ENCODE measurements around the gene COX15. TPM values are rescaled to one million over a fixed set of nuclear protein-coding genes. Genes with fewer than 3 reads are reported as not detected.

Gene COX15
- total RNA-seq (2022) (35.3 and 41.0 TPM in 2 replicates), Bru-seq, nascent RNA (percentile 81 among the genes with signal in this experiment), BruChase-seq, experiment 1, labeled RNA remaining after a 6-hour chase (percentile 98 among the genes with signal in this experiment), BruChase-seq, experiment 2, labeled RNA remaining after a 2-hour chase (percentile 94 among the genes with signal in this experiment)
- long read RNA-seq, transcript COX15-201 (9 exons, 2,356 nt) = major isoform, 25 of 58 reads
- long read RNA-seq, partial matches to known transcripts = 3 of 58 reads
- long read RNA-seq, other reads (novel, unspliced or antisense) = 29 of 58 reads

- H3K27me3 Mint-ChIP-seq (ENCODE audit: unreplicated experiment) = no peaks in the 10 kb centered on the region
- CTCF ChIA-PET = interaction anchor here (0.6 to 1.1 kb wide), 4 partner anchors 12 to 113 kb away, joined by 3 to 5 read pairs (median 4); no protein-coding TSS in a partner anchor
- TF ChIP-seq CTCF (IDR thresholded peaks at IDR 0.05; ENCODE audit: unreplicated experiment) = peak; percentile 37
- no peaks in the 10 kb centered on the region for H3K9me3 Mint-ChIP-seq (ENCODE audit: low read depth, unreplicated experiment)
- peaks cover 16% of the 10 kb centered on the region for H3K4me1 Mint-ChIP-seq (ENCODE audit: low read depth, unreplicated experiment)
- peaks cover 36% of the 10 kb centered on the region for H3K36me3 Mint-ChIP-seq (ENCODE audit: insufficient read depth, unreplicated experiment)
- peak within 1 kb of the TSS; percentile 86 for H3K4me3 Mint-ChIP-seq (ENCODE audit: low read depth, unreplicated experiment)
- peak; percentile 93 for DNase-seq
- intact Hi-C loops (cut with micrococcal nuclease; ENCODE audit: unreplicated experiment) = loop anchor here (2.0 kb wide), 1 partner anchor 51 kb away; the partner anchor contains the start of gene ABCC2
- H3K27ac Mint-ChIP-seq (ENCODE audit: unreplicated experiment) = peak within 1 kb of the TSS; percentile 57
- BruUV-seq (replicated peaks) = TSS peak; percentile 76
Measured at GRCh38 chr10:99732033-99732842, at the start of gene COX15, which contains the start of gene CUTC. Gene COX15, minus strand, starts transcription at chr10:99732127. Its CDS starts 78 bp downstream, at chr10:99732049. Gene CUTC, plus strand, starts transcription at chr10:99732234. Its CDS starts 115 bp downstream, at chr10:99732349.

GRCh38 chr10:99779335-99779734, 47.4 kb upstream of the COX15 start:
- CTCF ChIA-PET = interaction anchor here (0.6 kb wide), 1 partner anchor 425 kb away, joined by 4 read pairs; no protein-coding TSS in a partner anchor
- DNase-seq = no peak

GRCh38 chr10:99777918-99778714, 46.2 kb upstream of the COX15 start:
- BruUV-seq (replicated peaks) = no TSS peak
- H3K36me3 Mint-ChIP-seq (ENCODE audit: insufficient read depth, unreplicated experiment) = no peaks in the 10 kb centered on the region
- intact Hi-C loops (cut with micrococcal nuclease; ENCODE audit: unreplicated experiment) = no loop called here
- H3K9me3 Mint-ChIP-seq (ENCODE audit: low read depth, unreplicated experiment) = no peaks in the 10 kb centered on the region
- no peak for TF ChIP-seq CTCF (IDR thresholded peaks at IDR 0.05; ENCODE audit: unreplicated experiment)
- CTCF ChIA-PET = interaction anchor here (0.6 kb wide), 1 partner anchor 8 kb away, joined by 3 read pairs; no protein-coding TSS in a partner anchor
- DNase-seq = no peak
- H3K4me3 Mint-ChIP-seq (ENCODE audit: low read depth, unreplicated experiment) = peak overlapping the region; percentile 13
- peak overlapping the region; percentile 45 for H3K27ac Mint-ChIP-seq (ENCODE audit: unreplicated experiment)
- peaks cover 62% of the 10 kb centered on the region for H3K4me1 Mint-ChIP-seq (ENCODE audit: low read depth, unreplicated experiment)
- no peaks in the 10 kb centered on the region for H3K27me3 Mint-ChIP-seq (ENCODE audit: unreplicated experiment)

More at GRCh38 chr10:99779335-99779734, 47.4 kb upstream of the COX15 start:
- intact Hi-C loops (cut with micrococcal nuclease; ENCODE audit: unreplicated experiment) = no loop called here
- no peak for TF ChIP-seq CTCF (IDR thresholded peaks at IDR 0.05; ENCODE audit: unreplicated experiment)
- H3K4me1 Mint-ChIP-seq (ENCODE audit: low read depth, unreplicated experiment) = peaks cover 74% of the 10 kb centered on the region
- H3K27me3 Mint-ChIP-seq (ENCODE audit: unreplicated experiment) = no peaks in the 10 kb centered on the region
- H3K36me3 Mint-ChIP-seq (ENCODE audit: insufficient read depth, unreplicated experiment) = no peaks in the 10 kb centered on the region
- H3K4me3 Mint-ChIP-seq (ENCODE audit: low read depth, unreplicated experiment) = peak overlapping the region; percentile 49
- H3K27ac Mint-ChIP-seq (ENCODE audit: unreplicated experiment) = peak overlapping the region; percentile 86
- no peaks in the 10 kb centered on the region for H3K9me3 Mint-ChIP-seq (ENCODE audit: low read depth, unreplicated experiment)
- no TSS peak for BruUV-seq (replicated peaks)

- no peak for DNase-seq
Measured at GRCh38 chr10:99775850-99776249, 43.9 kb upstream of the COX15 start.

More at GRCh38 chr10:99775850-99776249, 43.9 kb upstream of the COX15 start:
- H3K27ac Mint-ChIP-seq (ENCODE audit: unreplicated experiment) = no peak overlapping the region
- H3K4me3 Mint-ChIP-seq (ENCODE audit: low read depth, unreplicated experiment) = no peak overlapping the region
- H3K4me1 Mint-ChIP-seq (ENCODE audit: low read depth, unreplicated experiment) = peaks cover 41% of the 10 kb centered on the region
- CTCF ChIA-PET = interaction anchor here (1.4 kb wide), 1 partner anchor 43 kb away, joined by 4 read pairs; the partner anchor contains the start of gene CUTC
- no peaks in the 10 kb centered on the region for H3K27me3 Mint-ChIP-seq (ENCODE audit: unreplicated experiment)
- BruUV-seq (replicated peaks) = no TSS peak
- no peaks in the 10 kb centered on the region for H3K36me3 Mint-ChIP-seq (ENCODE audit: insufficient read depth, unreplicated experiment)
- H3K9me3 Mint-ChIP-seq (ENCODE audit: low read depth, unreplicated experiment) = no peaks in the 10 kb centered on the region
- intact Hi-C loops (cut with micrococcal nuclease; ENCODE audit: unreplicated experiment) = no loop called here
- no peak for TF ChIP-seq CTCF (IDR thresholded peaks at IDR 0.05; ENCODE audit: unreplicated experiment)
